GM12872 (cell line): ENCODE data around the gene CA10.

Source experiments
- CTCF ChIP-seq: IDR thresholded peaks from 3 replicates; pipeline ENCODE4 v1.5.1; 2011; ENCODE audit warnings: low read depth, mild to moderate bottlenecking, low read length, moderate library complexity; ENCODE audit not compliant: insufficient read depth

The CA10 gene

DNA sequence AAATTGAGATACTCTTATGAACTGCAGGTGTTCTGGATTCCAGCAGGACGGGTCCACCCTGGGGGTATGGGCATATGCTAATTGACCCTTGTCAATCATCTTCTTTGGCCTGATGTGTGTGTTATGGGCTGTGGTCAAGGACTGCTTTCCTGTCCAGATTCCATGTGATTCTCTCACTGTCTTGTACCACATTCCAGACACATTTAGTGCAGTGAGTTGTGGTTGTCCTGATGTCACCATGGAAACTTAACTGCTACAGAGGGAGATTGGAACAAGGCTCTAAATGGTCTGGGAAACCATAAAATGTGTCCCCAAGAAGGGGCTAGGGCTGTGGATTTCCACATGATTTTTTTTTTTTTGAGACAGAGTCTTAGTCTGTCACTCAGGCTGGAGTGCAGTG, 530.7 kb downstream of the CA10 start:
- no peak for TF ChIP-seq CTCF

GRCh38 chr17:51618476-51618875, 540.0 kb downstream of the CA10 start:
- no peak for TF ChIP-seq CTCF

GRCh38 chr17:51617986-51618385, 540.5 kb downstream of the CA10 start:
- TF ChIP-seq CTCF = no peak

DNA sequence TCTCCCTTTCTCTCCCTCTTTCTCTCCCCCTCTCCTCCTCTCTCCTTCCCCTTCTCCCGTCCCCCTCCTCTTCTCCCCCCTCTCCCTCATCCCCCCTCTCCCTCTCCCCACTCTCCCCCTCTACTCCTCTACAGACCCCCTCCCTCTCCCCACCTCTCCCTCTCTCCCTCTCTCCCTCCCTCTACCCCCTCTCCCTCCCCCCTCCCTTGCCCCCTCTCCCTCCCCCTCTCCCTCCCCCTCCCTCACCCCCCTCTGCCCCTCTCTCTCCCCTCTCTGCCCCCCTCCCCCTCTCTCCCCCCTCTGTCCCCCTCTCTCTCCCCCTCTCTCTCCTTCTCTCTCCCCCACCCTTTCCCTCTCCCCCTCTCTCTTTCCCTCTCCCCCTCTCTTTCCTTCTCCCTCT, 545.3 kb downstream of the CA10 start:
- no peak for TF ChIP-seq CTCF

- no peak for TF ChIP-seq CTCF
These were observed 545.8 kb downstream of the CA10 start for GRCh38 chr17:51612692-51613091.

DNA sequence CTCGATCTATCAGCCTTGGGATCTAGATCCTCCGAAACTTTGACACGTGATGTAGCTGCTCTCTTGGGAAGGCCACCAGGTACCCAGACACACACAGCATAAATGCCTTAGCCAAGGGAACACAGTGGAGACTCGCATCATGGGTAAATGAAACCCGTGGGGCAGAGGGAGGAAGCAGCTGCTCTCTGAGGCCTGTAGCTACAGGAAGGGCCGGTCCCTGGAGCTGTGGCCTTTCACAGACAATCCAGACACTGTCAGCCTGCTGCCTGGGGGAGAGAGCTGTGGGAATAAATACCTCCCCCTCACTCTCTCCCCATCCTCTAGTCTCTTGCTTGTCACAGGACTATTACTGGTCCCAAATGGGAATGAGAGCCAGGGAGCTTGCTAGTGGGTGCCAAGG, 546.9 kb downstream of the CA10 start:
- TF ChIP-seq CTCF = no peak

DNA sequence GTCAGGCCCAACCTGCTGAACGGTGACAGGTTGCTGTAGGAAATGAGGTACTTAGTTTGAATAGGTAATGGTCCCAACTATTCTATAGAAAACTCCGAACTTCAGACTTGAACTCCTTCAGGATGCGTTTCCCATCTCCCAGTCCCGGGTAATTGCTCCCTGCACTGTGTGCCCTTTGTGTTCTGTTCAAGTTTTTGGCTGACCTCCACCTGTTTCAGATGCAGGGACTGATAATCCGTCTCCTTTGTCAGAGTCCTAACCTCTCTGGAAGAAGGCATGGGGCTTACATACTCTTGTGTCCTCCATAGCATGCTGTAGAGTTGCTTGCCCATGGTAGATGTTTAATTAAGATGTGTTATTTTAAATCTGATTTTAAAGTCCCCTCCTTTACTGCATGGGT, 547.7 kb downstream of the CA10 start:
- no peak for TF ChIP-seq CTCF

- no peak for TF ChIP-seq CTCF
These were observed 548.4 kb downstream of the CA10 start for GRCh38 chr17:51610155-51610554.
